GM12864 (cell line): Measurements from ENCODE around the gene KIF1B.
"Not testable (repeated sequence)": the region's sequence is repeated elsewhere in the genome, so short reads cannot be mapped to it uniquely, and the experiment has no call there.

ENCODE experiments used
- DNase-seq: peaks from one replicate; pipeline ENCODE4 v3.0.0-alpha.2; 2011; ENCODE audit warnings: low read depth
- H3K4me3 ChIP-seq: 2 replicates; pipeline ENCODE4 v1.5.1; 2011; ENCODE audit warnings: mild to moderate bottlenecking, low read depth, low read length, control low read depth
- TF ChIP-seq, protein P1 (sequence below): IDR thresholded peaks from 2 replicates; pipeline ENCODE4 v1.5.1; 2011; ENCODE audit warnings: low read depth, mild to moderate bottlenecking, moderate library complexity, low read length, control low read depth, inconsistent platforms; ENCODE audit errors: missing control alignments

KIF1B gene

DNA sequence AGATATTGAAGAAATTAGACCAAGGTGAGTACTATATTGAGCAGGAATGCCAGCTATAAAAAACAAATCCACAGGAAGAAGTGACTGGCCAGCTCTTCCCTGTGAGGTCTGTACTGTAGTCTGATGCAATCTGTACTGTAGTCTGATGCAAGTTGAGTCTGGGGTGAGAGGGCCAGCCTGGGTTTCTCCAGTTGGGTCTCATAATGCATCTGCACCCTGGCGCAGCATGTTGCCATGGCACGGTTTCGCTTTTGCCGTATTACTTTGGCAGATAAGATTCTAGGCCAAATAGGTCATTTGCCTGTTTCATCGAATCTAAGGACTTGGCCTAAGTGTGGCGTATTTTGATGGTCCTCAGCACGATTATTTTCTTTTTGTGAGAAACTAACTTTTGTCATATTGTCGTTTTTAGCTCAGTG, 164.1 kb downstream of the KIF1B start:
- DNase-seq, result no peak

DNA sequence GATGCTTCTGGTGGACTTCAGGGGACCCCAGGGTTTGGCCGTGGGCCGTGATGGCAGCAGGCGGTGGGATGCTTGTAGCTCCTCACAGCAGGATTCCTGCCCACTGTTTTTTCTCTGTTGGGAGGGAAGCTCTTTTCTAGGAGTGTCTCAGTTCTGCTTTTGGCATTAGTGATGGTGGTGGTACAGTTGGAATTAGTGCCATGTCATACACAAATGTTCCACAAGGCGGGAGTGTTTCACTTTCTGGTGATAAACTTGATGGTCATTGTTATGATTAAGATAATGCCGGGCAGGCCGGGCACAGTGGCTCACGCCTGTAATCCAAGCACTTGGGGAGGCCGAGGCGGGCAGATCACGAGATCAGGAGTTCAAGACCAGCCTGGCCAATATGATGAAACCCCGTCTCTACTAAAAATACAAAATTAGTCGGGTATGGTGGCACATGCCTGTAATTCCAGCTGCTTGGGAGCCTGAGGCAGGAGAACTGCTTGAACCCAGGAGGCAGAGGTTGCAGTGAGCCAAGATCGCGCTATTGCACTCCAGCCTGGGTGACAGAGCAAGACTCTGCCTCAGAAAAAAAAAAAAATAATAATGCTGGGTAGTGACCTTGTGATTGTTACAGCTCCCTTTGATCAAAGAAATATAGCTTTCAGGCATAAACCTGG, 167.1 kb downstream of the KIF1B start:
- H3K4me3 ChIP-seq, DNase-seq: not testable (repeated sequence)
- TF ChIP-seq, protein P1, sequence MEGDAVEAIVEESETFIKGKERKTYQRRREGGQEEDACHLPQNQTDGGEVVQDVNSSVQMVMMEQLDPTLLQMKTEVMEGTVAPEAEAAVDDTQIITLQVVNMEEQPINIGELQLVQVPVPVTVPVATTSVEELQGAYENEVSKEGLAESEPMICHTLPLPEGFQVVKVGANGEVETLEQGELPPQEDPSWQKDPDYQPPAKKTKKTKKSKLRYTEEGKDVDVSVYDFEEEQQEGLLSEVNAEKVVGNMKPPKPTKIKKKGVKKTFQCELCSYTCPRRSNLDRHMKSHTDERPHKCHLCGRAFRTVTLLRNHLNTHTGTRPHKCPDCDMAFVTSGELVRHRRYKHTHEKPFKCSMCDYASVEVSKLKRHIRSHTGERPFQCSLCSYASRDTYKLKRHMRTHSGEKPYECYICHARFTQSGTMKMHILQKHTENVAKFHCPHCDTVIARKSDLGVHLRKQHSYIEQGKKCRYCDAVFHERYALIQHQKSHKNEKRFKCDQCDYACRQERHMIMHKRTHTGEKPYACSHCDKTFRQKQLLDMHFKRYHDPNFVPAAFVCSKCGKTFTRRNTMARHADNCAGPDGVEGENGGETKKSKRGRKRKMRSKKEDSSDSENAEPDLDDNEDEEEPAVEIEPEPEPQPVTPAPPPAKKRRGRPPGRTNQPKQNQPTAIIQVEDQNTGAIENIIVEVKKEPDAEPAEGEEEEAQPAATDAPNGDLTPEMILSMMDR, result peak; percentile 71

More for the DNA sequence above, 164.1 kb downstream of the KIF1B start:
- TF ChIP-seq, protein P1, result no peak
- no peak overlapping the region for H3K4me3 ChIP-seq

DNA sequence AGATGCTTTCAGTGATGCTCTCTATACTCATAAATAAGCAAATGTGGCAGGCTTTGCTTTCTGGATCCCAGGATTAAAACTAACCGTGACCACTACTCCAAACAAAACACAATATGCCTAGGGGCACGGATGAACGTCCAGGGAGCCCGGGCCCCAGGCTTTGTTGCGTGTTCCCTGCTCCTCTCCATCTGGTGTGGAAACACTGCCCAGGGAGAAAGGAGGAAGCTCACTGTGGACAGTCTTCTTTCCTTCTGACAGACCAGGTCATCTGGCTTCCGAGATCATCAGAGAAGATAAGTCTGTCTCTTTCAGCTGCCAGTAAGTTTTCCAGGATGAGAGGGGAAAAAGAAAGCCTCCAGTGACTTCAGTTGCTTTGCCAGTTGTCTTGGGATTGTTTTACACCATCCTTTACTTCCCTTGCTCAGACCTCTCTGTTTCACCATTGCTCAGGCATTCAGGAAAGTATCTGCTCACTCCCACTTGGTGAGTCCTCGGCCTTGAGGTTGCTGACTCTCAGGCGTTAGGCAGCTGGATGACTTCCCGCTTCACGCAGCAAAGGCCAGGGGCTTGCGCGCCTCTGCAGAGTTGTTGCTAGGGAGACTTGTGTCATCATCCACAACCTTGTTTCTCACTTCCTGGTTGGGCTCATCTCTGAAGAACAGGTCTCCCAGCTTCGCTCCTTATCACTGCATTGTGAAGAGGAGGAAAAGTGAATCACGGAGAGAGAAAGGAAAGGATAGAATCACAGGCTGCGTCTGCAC, 167.9 kb downstream of the KIF1B start:
- TF ChIP-seq, protein P1, result no peak
- no peak for DNase-seq
- no peak overlapping the region for H3K4me3 ChIP-seq

DNA sequence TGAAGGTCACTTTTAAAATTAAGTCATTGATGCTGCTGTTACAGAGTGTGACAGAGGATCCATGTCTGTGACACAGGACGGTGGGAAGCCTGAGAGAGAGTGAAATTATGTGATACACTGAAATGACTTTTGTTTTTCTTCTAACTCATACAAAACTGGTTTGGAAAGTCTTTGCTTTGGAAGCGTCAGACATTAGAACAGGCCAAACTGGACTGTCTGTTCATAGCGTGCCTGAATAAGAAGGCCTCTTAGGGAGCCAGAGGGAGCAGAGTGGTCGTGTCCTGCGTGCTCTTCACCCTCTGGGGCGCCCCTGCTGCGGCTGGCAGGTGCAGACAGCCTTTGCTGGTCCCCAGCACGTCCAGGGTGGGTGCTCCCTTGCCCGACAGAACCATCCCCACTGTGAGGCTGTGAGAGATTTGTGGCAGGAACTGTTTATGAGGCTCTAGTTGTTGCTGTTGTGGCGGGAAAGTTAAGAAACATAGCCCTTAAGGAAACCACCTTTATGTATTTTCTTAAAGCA, 168.8 kb downstream of the KIF1B start:
- DNase-seq, result no peak
- no peak overlapping the region for H3K4me3 ChIP-seq
- TF ChIP-seq, protein P1, result no peak

GRCh38 chr1:10379676-10380075, 169.3 kb downstream of the KIF1B start:
- TF ChIP-seq, protein P1, result no peak
- no peak for DNase-seq
- no peak overlapping the region for H3K4me3 ChIP-seq

GRCh38 chr1:10380594-10381275, 170.4 kb downstream of the KIF1B start:
- TF ChIP-seq, protein P1, result no peak
- DNase-seq, result no peak
- no peak overlapping the region for H3K4me3 ChIP-seq
